Cortex of kidney (tissue), 1 donor: ENCODE measurements around the gene ALKBH8.
"Not testable (repeated sequence)": the region's sequence is repeated elsewhere in the genome, so short reads cannot be mapped to it uniquely, and the experiment has no call there.

ENCODE experiments used
- DNase-seq: peaks from one replicate; lab custom pipeline; 2025; lab: John Stamatoyannopoulos, UW

Gene ALKBH8

GRCh38 chr11:107505647-107506225 lies 59.8 kb downstream of the ALKBH8 start:
- no peak for DNase-seq

DNA sequence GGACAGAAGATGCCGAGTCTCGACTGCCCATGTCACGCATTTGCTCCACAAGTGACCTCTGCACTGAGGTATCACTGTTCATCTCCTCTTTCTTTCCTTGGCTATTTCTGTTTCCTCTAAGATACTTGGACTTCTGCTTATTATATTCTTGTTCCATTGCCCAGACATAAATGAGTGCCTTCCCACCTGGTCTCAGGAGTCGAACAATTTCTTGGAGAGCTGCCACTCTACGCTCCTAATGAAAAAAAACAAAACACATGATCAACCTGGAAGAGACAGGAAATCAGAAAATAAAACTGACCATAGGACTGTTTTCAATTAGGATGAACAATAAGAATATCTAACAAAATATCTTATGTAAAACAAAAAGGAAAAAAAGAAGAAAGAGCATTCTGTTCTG lies 60.6 kb downstream of the ALKBH8 start:
- no peak for DNase-seq

- no peak for DNase-seq
Observed at GRCh38 chr11:107501713-107502112, 63.8 kb downstream of the ALKBH8 start.

- DNase-seq = not testable (repeated sequence)
Observed at GRCh38 chr11:107497371-107497770, 68.2 kb downstream of the ALKBH8 start.

DNA sequence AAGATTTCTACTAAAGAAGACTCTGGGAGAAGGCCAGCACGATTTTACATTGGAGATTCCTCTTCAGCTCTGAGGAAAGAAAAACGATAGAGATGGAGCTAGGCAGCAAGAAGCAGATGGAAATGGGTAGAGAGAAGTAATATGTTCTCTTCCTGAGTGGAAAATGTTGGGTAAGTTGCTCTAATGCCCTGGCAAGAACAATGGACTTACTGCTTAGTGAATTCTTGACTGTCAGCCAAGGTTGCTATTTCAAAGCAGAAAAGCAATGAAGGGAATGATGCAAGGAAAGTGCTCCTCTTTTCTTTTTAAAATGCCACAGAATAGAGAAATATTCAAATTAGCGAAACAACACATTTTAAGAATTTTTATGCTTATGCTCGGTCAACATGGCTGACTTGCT lies 69.5 kb downstream of the ALKBH8 start:
- no peak for DNase-seq

DNA sequence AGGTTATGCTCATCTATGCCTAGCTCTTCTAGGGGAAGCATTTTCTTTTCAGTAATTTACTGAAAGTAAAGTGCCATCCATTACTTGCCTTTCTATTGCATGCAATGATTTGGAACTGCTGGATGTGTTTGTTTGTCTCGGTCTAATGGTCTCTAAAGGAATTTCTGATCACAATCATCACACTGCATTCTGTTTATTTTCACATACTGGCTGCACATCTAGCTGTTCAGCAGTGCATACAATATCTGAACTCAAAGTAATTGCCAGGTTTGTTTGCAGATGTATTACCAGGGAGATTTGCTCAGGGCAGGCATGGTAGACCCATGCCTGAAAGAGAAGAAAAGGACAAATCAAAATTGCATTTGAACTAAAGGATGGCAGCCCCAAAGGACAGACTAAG lies 71.5 kb downstream of the ALKBH8 start:
- DNase-seq = no peak

DNA sequence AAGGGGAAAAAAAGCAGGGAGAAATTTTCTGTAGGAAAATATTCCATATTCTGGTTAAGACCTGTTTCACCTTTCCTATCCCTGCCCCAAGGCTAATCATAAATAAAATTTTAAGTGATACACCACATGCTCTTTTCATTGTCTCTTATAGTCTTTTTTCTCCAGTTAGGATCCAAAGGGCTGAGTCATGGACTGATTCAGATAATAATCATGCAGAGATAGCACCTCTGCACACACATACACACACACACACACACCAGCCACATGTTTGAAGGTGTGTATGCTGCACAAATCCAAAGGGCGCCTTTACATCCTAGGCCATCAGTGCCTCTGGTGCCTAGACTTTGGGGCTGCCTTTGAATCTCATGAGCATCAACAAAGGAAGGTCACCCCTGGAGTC lies 72.4 kb downstream of the ALKBH8 start:
- DNase-seq = no peak

GRCh38 chr11:107490836-107491235 lies 74.7 kb downstream of the ALKBH8 start:
- no peak for DNase-seq

DNA sequence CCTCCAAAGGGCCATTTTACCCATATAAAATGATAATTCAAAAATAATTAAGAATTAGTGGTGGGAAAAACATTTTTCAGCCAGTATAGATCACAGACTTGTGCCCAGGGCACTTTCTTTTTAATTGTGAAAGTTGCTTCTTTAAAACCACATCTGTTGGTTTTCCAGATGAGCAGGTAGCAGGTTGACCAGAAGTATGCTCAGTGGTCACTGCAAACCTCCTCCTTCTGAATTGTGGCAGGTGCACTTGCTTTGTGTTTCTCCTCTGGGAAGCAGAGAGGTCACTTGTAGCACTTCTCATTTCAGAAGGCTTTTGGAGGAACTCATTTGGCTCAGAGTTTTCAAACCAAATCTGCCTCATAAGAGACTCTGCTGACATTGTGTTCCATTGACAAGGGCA lies 83.3 kb downstream of the ALKBH8 start:
- DNase-seq = no peak

DNA sequence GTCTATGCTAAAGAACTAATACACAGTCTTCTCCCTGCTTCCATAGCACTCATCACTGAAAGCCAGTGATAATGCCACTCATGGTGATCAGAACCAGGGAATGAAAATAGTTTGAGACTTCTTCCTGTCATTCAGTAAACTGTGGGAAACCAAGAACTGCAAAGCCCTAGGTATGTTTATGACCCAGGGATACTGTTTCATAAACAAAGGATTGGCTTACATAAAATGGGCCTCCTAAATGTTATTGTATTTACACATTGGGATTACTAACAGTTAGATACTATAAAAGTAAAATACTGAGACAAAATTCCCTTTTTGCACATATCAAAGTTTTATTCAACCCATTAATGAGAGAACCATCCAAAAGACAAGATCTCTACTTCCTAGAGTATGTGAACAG lies 86.6 kb downstream of the ALKBH8 start:
- no peak for DNase-seq

DNA sequence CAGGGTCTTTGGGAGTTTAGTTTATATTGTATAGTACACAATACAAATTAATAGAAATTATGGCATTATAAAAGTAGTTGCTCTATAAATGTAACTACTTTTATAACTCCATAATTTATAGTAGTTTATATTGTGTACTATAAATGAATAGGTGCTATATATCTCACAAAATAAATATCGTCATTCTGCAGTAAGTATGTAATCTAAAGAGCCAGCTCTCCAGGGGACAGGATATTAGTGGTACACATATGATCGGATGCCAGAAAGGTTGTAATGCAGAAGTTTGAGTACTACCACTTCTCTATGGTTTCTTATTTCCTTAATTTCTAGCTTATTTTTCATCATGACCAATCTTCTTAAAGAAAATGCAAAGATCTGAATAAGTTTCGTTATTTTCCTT lies 87.7 kb downstream of the ALKBH8 start:
- no peak for DNase-seq

DNA sequence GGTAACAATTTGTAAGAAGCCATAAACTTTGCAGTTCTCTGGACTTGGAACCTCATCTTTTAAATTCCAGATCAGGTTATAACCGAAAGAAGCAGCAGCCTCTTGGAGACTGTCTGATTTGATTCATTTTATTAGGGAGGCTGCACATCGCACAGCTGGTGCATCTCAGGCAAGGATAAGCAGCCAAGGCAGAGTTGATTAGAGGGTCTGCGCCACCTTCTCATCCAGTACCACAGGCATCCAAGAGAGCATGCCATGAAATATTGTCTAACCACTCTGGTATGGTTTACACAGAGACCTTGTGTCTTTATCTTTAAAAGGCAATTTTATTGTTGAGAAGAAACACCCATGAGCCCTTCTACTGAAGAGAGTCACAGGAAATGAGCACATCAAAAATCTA lies 91.7 kb downstream of the ALKBH8 start:
- DNase-seq = no peak

- DNase-seq = no peak
Observed at GRCh38 chr11:107472966-107473365, 92.6 kb downstream of the ALKBH8 start.

- DNase-seq = no peak
Observed at GRCh38 chr11:107468596-107468995, 96.9 kb downstream of the ALKBH8 start.

DNA sequence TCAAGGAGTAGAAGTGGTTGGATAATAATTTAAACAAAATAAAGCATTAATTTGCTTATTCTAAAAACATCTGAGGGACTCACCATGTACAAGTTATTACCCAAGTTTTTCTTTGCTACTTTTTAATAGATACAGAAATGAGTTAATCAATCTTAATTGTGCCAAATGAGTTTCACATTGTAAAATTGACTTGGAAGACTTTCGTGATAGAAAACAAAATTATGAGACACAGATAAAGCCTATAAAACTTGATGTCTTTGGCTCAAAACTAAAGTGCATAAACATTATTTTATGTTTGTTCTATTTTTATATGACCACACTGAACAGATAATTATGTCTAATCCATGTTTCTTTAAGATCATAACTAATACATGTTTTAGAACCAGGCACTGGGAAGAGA lies 97.8 kb downstream of the ALKBH8 start:
- no peak for DNase-seq

DNA sequence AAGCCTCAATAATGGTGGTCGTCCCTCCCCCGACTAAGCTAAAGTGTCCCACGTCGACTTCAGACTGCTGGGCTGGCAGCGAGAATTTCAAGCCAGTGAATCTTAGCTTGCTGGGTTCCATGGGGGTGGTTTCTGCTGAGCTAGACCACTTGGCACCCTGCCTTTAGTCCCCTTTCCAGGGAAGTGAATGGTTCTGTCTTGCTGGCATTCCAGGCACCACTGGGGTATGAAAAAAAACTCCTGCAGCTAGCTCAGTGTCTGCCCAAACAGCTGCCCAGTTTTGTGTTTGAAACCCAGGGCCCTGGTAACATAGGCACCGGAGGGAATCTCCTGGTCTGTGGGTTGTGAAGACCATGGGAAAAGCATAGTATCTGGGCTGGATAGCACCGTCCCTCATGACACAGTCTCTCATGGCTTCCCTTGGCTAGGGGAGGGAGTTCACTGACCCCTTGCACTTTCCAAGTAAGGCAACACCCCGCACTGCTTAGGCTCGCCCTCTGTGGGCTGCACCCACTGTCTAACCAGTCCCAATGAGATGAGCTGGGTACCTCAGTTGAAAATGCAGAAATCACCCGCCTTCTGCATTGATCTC lies 99.2 kb downstream of the ALKBH8 start:
- DNase-seq = not testable (repeated sequence)

DNA sequence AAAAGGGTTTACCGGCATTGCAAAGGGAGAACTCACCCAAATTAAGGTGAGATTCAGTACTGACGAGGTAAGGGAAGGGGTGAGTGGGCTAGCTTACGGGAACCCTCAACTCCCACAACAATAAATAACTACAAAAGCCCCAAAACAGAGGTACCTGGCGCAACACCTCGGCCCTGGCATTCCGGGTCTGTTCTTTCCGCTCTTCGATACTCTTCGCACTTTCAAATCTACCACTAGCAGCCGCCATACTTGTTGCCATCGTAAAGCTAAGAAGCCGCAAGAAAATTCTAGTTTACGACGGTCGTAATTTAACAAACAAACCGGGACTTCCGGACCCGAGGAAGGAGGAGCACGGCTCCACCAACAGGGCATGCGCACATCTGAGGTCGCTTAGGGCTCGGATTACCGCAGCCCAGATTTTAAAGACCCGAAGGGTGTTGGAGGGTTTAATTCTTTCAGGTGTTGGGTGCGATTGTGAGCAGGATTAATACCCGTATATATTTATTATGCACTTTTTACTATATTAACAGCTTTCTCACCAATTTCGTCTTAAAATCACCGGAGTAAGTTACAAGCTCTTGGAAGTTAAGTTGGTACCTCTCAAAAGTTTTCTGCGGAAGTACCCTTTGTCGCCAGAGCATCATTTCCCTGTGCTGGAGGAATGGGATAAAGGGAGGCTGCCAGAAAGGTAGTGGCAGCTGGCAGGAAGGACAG lies 107.8 kb downstream of the ALKBH8 start, which contains the start of gene CWF19L2:
Gene CWF19L2, minus strand, starts transcription at position 268 of the 714 bp plus-strand sequence. Its CDS starts 9 bp downstream, at position 259.
- DNase-seq = no peak

- no peak for DNase-seq
Observed at GRCh38 chr11:107457205-107457557, 108.4 kb downstream of the ALKBH8 start.

DNA sequence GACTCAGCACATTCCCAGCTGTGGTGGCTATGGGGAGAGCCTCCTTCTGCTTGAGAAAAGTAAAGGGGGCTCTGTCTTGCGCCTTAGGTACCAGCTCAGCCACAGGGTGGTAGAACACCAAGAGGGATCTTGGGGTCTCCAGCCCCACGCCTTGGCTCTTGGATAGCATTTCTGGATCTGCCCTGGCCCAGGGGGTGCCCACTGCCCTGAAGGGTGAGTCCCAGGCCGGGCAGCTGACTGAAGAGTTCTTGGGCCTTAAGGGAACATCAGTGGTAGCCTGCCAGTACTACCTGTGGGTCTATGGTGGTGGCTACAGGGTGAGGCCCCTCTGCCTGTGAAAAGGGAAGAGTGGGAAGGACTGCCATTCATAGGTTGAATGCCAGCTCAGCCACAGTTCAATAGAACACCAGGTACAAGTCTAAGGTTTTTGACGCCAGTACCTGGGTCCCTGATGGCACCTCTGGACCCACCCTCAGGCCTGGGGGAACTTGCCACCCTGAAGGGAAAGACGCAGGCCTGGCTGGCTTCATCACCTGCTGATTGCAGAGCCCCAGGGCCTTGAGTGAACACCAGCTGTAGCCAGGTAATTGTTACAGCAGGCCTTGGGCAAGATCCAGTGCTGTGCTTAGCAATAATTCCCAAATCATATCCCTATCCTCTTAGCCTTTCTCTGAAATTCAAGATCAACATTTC lies 111.8 kb downstream of the ALKBH8 start:
- DNase-seq = no peak
